Muscle of arm (tissue), 12 donors: ENCODE measurements around the gene ZFP64. TPM values are rescaled to one million over a fixed set of nuclear protein-coding genes. Genes with fewer than 3 reads are reported as not detected.

ENCODE experiments used
- DNase-seq: peaks from one replicate; pipeline ENCODE4 v3.0.0-alpha.2; 2013
- polyA plus RNA-seq, 12 donors: library from polyadenylated mRNA; unstranded; fragments of 120-200 nt; gene quantifications; one replicate each; pipeline ENCODE4 v1.2.1, GENCODE V29; 2013; ENCODE audit not compliant: insufficient read length in 12 of 12

ZFP64 gene
- polyA plus RNA-seq, 12 donors = 10.0 to 27.5 (median 13.2) TPM; not detected in 1

DNA sequence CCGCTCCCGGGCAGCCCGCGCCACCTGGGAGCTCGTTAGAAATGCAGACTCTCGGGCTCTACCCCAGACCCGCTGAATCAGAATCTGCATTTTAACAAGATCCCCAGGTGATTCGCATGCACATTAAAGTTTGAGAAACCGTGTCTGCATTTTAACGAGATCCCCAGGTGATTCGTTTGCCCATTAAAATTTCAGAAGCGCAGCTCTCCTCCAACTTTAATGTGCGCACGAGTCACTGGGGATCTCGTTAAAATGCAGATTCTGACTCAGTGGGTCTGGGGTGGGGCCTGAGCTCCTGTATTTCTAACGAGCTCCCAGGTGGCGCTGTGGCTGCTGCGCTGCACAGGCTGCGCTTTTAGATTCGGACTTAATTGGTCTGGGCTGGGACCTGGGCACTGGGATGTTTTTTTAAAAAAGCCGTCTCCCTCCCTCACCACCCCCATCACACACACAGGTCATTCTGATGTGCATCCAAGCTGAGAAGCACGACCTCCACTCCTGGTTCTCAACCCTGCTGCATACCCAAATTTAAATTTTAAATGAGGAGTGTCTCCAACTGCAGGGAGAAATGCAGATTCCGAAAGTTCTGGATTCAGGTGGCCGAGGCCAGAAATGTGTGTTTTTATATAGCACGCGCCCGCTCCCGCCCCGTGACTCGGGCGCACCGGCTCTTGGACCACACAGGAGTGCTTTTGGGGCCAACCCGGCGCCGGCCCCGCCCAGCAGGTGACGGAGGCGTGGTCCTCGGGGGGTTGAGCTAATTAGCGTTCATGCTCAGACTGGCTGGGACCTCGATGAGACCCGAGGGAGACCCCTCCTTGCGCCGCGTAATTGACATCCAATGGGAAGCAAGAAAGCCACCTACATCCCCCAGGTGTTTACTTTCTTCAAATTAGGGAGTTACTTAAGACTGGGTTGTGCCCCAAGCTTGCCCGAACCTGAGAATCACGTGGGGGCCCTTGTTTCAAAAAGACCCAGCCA, 85.8 kb downstream of the ZFP64 start:
- no peak for DNase-seq

DNA sequence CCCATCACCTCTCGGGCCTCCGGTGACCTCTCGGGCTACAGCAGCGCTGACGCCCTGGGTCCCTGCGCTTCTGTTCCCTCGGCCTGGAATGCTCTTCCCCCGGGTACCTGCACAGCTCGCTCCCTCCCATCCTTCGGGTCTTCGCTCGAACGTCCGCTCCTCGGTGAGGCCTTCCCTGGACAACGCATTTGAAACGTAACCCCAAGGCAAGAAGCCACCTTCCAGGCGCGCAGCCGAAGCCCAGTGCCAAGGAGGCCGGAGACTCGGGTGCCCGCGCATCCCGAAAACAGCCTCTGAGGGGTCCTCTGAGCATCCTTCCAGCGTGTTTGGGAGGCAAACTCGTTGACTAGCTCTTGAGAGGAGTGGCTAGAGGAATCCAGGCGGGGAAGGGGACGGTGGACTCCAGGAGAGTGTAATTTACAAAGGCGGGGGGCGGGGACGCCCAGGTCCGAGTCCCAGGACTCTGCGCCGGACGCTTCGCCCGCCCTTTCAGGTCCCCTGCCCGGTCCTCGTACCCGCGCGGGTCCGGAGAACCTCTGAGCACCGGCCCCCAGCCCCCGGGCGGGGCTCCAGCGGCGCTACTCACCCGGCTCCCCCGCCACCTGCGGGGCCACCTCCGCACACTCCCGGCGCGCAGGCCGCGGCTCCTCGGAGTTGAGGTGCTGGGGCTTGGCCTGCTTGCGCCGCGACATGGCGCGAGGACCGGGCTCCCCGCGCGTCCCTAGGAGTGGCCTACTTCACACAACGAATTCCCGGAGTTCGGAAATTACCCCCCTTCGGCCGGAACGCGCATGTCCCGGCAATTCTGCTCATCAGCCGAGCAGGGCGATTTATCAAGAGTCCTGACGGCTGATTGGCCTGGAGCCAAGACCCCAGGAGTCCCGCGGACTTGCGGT, 86.8 kb downstream of the ZFP64 start:
- DNase-seq = peak; percentile 50

DNA sequence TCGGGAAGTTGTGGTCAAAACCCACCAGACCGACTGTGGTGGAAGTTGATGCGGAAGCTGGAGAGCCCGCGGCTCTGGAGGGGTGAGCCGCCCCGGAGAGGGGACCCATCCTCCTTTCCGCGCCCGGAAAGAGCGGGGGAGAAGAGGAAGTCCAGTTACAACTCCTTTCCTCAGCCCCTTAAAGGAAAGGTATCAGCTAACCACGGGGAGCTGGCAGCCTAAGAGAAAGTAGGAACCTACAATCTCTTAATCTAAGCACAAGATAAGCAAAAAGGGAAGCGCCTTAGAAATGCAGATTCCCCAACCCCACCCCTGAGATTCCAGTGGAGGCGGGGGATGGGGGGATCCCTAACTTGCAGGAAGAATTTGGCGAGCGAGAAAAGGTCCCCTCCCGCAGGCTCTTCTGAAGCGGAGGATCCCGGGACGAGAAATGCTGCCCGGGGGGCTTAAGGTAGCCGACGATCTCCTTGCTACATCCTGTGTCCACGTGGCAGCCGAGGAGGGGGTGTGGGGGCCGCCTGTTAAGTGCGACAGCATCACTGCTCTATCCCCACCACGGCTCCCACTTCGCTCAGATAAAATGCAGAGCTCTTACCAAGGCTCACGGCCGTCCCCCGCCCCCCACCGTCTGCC, 87.5 kb downstream of the ZFP64 start:
- peak; percentile 38 for DNase-seq

DNA sequence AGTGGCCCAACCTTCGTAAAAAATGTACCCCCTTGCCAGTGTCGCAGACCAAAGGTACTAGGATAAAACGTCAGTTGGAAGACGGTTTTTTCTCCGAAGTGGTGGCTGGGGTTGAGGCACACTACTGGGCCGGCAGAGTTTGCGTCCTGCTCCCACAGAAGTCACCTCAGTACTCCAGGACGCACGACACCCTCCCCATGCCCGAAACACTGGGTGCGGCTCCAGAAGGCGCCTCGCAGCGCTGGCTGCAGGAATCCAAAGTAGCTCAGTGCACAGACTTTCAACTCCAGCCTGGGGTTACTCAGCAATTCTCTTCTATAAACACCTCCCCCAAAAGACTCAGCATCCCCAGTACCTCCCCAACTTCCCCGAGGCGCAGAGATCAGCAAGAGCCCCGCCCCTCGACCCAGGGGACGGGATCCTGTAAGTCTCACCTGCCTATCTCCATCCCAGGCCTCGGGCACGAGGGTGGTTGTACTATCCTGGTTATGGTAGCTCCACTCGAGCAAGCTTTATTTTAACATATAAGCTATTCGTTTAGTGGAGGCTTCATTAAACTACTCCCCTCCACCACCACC, 88.2 kb downstream of the ZFP64 start:
- DNase-seq = no peak

DNA sequence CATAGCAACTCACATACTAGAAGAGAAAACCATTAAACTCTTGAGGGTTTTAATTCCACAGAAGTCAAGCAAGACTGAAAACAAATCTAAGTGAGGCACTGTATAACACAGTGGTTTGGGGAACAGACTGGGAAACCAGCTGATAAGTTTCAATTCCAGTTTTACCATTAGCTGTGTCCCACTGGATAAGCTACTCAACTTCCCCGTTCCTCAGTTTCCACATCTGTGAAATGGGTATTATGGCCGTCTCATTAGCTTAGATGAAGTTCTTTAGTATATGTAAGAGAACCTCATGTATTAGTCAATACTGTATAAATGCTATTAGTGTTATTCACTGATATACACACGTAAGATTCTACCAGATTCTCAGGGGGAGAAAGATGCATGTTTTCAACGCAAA, 89.0 kb downstream of the ZFP64 start:
- DNase-seq = no peak

DNA sequence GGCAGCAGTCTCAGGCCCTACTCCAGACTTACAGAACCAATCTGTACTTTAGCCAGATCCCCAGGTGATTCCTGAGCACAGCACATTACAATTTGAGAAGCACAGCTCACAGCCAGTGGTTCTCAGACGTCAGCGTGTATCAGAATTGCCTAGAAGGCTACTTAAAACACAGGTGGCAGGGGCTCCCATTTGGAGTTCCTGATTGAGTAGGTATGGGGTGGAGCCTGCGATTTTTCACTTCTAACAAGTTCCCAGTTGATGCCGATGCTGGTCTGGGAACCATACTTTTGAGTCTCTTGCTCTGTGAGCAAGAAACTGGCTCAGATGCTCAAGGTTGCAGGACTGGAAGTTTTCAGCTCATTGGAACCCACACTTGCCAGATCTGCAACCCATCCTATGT, 89.5 kb downstream of the ZFP64 start:
- no peak for DNase-seq
